ENCODE results near the gene RHEX. TPM values are rescaled to one million over a fixed set of nuclear protein-coding genes. Genes with fewer than 3 reads are reported as not detected.
"Not testable (repeated sequence)": the region's sequence is repeated elsewhere in the genome, so short reads cannot be mapped to it uniquely, and the experiment has no call there.

Gene RHEX
- total RNA-seq, 1 donor from 2014 or later, result not detected

DNA sequence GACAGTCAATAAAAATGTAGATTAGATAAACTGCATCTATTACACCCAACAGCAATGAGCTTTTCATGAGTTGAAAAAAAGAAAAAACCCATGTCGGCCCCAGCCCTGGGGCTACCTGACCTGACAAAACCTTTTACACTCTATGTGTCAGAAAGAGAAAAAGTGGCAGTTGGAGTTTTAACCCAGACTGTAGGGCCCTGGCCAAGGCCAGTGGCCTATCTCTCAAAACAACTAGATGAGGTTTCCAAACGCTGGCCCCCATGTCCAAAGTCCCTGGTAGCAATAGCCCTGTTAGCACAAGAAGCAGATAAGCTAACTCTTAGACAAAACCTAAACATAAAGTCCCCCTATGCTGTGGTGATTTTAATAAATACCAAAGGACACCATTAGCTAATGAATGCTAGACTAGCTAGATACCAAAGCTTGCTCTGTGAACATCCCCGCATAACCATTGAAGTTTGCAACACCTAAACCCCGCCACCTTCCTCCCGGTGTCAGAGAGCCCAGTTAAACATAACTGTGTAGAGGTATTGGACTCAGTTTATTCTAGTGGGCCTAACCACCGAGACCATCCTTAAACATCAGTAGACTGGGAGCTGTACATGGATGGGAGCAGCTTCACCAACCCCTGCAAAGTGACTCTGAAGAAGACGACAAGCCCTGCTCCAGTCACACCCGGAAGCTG lies 2.8 kb downstream of the RHEX start:
- peaks cover 50% of the 10 kb centered on the region for H3K27me3 Mint-ChIP-seq (ENCODE audit: low read depth)
- H3K4me3 Mint-ChIP-seq (ENCODE audit: low read depth); H3K36me3 Mint-ChIP-seq (ENCODE audit: low read depth); DNase-seq (ENCODE audit: low spot score); H3K27ac Mint-ChIP-seq; H3K9me3 Mint-ChIP-seq; intact Hi-C loops (cut with micrococcal nuclease): not testable (repeated sequence)
- H3K4me1 Mint-ChIP-seq (ENCODE audit: low read depth), result peaks cover 14% of the 10 kb centered on the region

DNA sequence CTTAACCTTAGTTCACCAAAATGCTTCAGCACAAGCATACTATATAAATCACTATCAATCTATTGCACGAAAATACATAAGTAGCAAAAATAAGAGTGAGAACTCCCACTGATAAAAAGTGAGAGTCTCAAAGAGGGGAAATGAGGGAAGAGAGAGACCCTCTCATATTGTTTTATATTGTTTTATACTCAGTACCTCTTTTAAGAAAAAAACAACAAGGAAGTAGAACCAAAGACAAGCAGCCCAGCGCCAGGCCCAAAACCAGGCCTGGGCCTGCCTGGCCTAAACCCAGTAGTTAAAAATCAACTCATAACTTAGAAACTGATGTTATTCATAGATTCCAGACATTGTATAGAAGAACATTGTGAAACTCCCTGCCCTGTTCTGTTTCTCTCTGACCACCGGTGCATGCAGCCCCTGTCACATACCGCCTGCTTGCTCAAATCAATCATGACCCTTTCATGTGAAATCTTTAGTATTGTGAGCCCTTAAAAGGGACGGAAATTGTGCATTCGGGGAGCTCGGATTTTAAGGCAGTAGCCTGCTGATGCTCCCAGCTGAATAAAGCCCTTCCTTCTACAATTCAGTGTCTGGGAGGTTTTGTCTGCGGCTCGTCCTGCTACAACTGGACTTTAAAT lies 5.4 kb downstream of the RHEX start:
- H3K27ac Mint-ChIP-seq; DNase-seq (ENCODE audit: low spot score); H3K9me3 Mint-ChIP-seq; intact Hi-C loops (cut with micrococcal nuclease); H3K4me1 Mint-ChIP-seq (ENCODE audit: low read depth); H3K36me3 Mint-ChIP-seq (ENCODE audit: low read depth); H3K4me3 Mint-ChIP-seq (ENCODE audit: low read depth): not testable (repeated sequence)
- peaks cover 55% of the 10 kb centered on the region for H3K27me3 Mint-ChIP-seq (ENCODE audit: low read depth)

GRCh38 chr1:206058927-206059292 lies 5.9 kb downstream of the RHEX start:
- no peaks in the 10 kb centered on the region for H3K4me1 Mint-ChIP-seq (ENCODE audit: low read depth)
- intact Hi-C loops (cut with micrococcal nuclease), result no loop called here
- no peaks in the 10 kb centered on the region for H3K36me3 Mint-ChIP-seq (ENCODE audit: low read depth)
- H3K27me3 Mint-ChIP-seq (ENCODE audit: low read depth), result peaks cover 52% of the 10 kb centered on the region
- no peak for DNase-seq (ENCODE audit: low spot score)
- no peak overlapping the region for H3K27ac Mint-ChIP-seq
- H3K4me3 Mint-ChIP-seq (ENCODE audit: low read depth), result no peak overlapping the region
- H3K9me3 Mint-ChIP-seq, result peaks cover 3% of the 10 kb centered on the region

DNA sequence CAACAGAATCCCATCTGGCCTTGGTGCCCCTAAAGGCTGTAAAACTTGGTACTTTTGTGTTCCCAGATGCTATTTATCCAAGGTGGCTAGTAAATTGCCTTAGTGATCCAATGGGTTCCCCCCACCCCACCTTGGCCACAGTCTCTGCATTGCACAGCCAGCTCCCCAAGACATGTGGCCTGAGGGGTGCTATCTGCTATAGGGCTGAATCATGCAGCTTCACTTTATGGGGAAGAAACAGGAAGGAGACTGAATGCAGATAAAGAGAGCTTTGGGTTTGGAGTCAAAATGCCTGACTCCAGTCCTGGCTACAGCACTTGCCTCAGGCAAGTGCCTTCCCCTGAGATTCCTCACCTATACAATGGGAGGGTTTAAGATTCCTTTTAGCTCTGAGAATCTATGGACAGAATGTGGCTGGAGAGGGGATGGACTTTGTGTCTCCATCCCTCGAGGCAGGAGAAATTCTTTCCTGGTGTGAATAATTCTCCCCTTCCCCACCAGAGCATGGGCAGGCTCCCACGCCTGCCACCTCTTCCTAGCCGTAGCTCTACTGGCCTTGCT lies 6.5 kb downstream of the RHEX start:
- Mint-ChIP-seq H3K9me3 (peaks cover 3% of the 10 kb centered on the region), H3K27me3 (ENCODE audit: low read depth) (peaks cover 50% of the 10 kb centered on the region), H3K27ac (no peak overlapping the region), H3K4me1 (ENCODE audit: low read depth) (no peaks in the 10 kb centered on the region), H3K36me3 (ENCODE audit: low read depth) (no peaks in the 10 kb centered on the region), H3K4me3 (ENCODE audit: low read depth) (no peak overlapping the region)
- DNase-seq (ENCODE audit: low spot score), result no peak
- intact Hi-C loops (cut with micrococcal nuclease), result no loop called here

GRCh38 chr1:206060844-206061243 lies 7.9 kb downstream of the RHEX start:
- intact Hi-C loops (cut with micrococcal nuclease), result no loop called here
- H3K4me3 Mint-ChIP-seq (ENCODE audit: low read depth), result no peak overlapping the region
- no peaks in the 10 kb centered on the region for H3K36me3 Mint-ChIP-seq (ENCODE audit: low read depth)

GRCh38 chr1:206062464-206062863 lies 9.5 kb downstream of the RHEX start:
- no peak for DNase-seq (ENCODE audit: low spot score)
- Mint-ChIP-seq H3K4me1 (ENCODE audit: low read depth) (no peaks in the 10 kb centered on the region), H3K27ac (no peak overlapping the region), H3K27me3 (ENCODE audit: low read depth) (peaks cover 43% of the 10 kb centered on the region), H3K36me3 (ENCODE audit: low read depth) (no peaks in the 10 kb centered on the region), H3K9me3 (peaks cover 3% of the 10 kb centered on the region), H3K4me3 (ENCODE audit: low read depth) (no peak overlapping the region)
- intact Hi-C loops (cut with micrococcal nuclease), result no loop called here

More at GRCh38 chr1:206060844-206061243, 7.9 kb downstream of the RHEX start:
- H3K9me3 Mint-ChIP-seq, result peaks cover 3% of the 10 kb centered on the region
- H3K4me1 Mint-ChIP-seq (ENCODE audit: low read depth), result no peaks in the 10 kb centered on the region
- peaks cover 46% of the 10 kb centered on the region for H3K27me3 Mint-ChIP-seq (ENCODE audit: low read depth)
- DNase-seq (ENCODE audit: low spot score), result no peak
- no peak overlapping the region for H3K27ac Mint-ChIP-seq

DNA sequence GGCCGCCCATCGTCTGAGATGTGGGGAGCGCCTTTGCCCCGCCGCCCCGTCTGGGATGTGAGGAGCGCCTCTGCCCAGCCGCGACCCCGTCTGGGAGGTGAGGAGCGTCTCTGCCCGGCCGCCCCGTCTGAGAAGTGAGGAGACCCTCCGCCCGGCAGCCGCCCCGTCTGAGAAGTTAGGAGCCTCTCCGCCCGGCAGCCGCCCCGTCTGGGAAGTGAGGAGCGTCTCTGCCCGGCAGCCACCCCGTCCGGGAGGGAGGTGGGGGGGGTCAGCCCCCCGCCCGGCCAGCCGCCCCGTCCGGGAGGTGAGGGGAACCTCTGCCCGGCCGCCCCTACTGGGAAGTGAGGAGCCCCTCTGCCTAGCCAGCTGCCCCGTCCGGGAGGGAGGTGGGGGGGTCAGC lies 11.0 kb downstream of the RHEX start:
- H3K36me3 Mint-ChIP-seq (ENCODE audit: low read depth); intact Hi-C loops (cut with micrococcal nuclease); H3K4me3 Mint-ChIP-seq (ENCODE audit: low read depth); DNase-seq (ENCODE audit: low spot score); H3K4me1 Mint-ChIP-seq (ENCODE audit: low read depth); H3K27ac Mint-ChIP-seq; H3K9me3 Mint-ChIP-seq: not testable (repeated sequence)
- peaks cover 52% of the 10 kb centered on the region for H3K27me3 Mint-ChIP-seq (ENCODE audit: low read depth)

DNA sequence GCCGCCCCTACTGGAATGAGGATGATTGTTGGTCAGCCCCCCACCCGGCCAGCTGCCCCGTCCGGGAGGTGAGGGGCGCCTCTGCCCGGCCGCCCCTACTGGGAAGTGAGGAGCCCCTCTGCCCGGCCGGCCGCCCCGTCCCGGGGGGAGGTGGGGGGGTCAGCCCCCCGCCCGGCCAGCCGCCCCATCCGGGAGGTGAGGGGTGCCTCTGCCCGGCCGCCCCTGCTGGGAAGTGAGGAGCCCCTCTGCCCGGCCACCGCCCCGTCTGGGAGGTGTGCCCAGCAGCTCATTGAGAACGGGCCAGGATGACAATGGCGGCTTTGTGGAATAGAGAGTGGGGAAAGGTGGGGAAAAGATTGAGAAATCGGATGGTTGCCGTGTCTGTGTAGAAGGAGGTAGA lies 11.5 kb downstream of the RHEX start:
- H3K27ac Mint-ChIP-seq; H3K4me3 Mint-ChIP-seq (ENCODE audit: low read depth); DNase-seq (ENCODE audit: low spot score); H3K9me3 Mint-ChIP-seq; H3K36me3 Mint-ChIP-seq (ENCODE audit: low read depth); H3K4me1 Mint-ChIP-seq (ENCODE audit: low read depth); intact Hi-C loops (cut with micrococcal nuclease): not testable (repeated sequence)
- H3K27me3 Mint-ChIP-seq (ENCODE audit: low read depth), result peaks cover 54% of the 10 kb centered on the region

GRCh38 chr1:206065547-206066145 lies 12.7 kb downstream of the RHEX start:
- peaks cover 3% of the 10 kb centered on the region for H3K9me3 Mint-ChIP-seq
- no peaks in the 10 kb centered on the region for H3K36me3 Mint-ChIP-seq (ENCODE audit: low read depth)
- H3K27me3 Mint-ChIP-seq (ENCODE audit: low read depth), result peaks cover 51% of the 10 kb centered on the region
- H3K4me1 Mint-ChIP-seq (ENCODE audit: low read depth), result no peaks in the 10 kb centered on the region
- H3K4me3 Mint-ChIP-seq (ENCODE audit: low read depth), result no peak overlapping the region
- no peak for DNase-seq (ENCODE audit: low spot score)
- no peak overlapping the region for H3K27ac Mint-ChIP-seq
- intact Hi-C loops (cut with micrococcal nuclease), result no loop called here

DNA sequence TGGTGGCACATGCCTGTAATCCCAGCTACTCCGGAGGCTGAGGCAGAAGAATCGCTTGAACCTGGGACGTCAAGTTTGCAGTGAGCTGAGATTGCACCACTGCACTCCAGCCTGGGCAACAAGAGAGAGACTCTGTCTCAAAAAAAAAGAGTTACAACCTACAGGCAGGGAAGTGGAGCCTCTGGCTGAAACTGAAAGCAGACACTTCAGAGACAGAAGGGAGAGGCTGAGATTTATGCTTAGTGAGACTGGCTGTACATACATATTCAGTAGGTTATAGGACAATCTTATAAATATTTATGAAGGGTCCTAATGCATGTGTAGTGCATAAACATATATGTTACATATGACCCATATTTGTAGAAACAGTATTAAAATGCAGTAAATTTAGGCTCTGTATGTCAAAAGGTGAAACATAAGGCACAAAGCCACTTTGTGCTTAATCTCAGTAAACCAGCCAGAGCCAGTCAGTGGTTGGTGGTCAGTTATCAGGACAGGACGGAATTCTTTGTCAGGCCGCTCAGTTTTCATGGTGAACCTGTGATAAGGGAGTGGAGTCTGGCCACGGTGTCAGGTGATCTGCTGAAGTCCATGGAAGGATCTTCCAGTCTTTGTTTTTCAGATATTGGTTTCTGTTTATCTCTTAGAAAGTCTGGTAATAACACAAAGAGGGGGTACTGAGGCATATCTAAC lies 13.7 kb downstream of the RHEX start:
- Mint-ChIP-seq H3K27me3 (ENCODE audit: low read depth) (peaks cover 47% of the 10 kb centered on the region), H3K9me3 (peaks cover 3% of the 10 kb centered on the region), H3K36me3 (ENCODE audit: low read depth) (no peaks in the 10 kb centered on the region), H3K27ac (no peak overlapping the region), H3K4me3 (ENCODE audit: low read depth) (no peak overlapping the region), H3K4me1 (ENCODE audit: low read depth) (no peaks in the 10 kb centered on the region)
- intact Hi-C loops (cut with micrococcal nuclease), result no loop called here
- no peak for DNase-seq (ENCODE audit: low spot score)

- Mint-ChIP-seq H3K4me1 (ENCODE audit: low read depth) (no peaks in the 10 kb centered on the region), H3K4me3 (ENCODE audit: low read depth) (no peak overlapping the region), H3K36me3 (ENCODE audit: low read depth) (no peaks in the 10 kb centered on the region), H3K27ac (no peak overlapping the region), H3K9me3 (peaks cover 3% of the 10 kb centered on the region), H3K27me3 (ENCODE audit: low read depth) (peaks cover 48% of the 10 kb centered on the region)
- no peak for DNase-seq (ENCODE audit: low spot score)
- intact Hi-C loops (cut with micrococcal nuclease), result no loop called here
Observed at GRCh38 chr1:206067486-206068227, 14.7 kb downstream of the RHEX start.

DNA sequence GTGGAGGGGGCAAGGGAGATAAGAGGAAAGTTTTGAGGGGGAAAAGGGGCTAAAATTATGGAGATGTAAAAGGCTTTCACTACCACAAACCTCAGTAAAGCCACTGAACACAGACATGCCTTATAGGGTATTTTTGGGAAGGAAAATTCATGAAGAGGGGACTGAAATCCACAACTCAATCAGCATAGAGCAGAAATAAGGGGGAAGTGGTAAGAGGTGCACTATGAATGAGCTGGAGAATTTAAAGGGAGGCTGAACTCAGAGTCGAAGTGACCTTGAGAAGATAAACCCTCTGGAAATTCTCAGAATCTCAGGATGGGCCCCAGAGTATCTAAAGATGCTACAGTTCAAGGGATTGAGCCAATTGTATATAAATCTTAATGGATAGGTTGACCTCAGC lies 15.3 kb downstream of the RHEX start:
- DNase-seq (ENCODE audit: low spot score), result no peak
- Mint-ChIP-seq H3K4me3 (ENCODE audit: low read depth) (no peak overlapping the region), H3K27ac (no peak overlapping the region), H3K9me3 (no peaks in the 10 kb centered on the region), H3K4me1 (ENCODE audit: low read depth) (no peaks in the 10 kb centered on the region), H3K36me3 (ENCODE audit: low read depth) (no peaks in the 10 kb centered on the region), H3K27me3 (ENCODE audit: low read depth) (peaks cover 49% of the 10 kb centered on the region)
- intact Hi-C loops (cut with micrococcal nuclease), result no loop called here
